H1 (cell line): ENCODE measurements around the gene KCNC4. TPM values are rescaled to one million over a fixed set of nuclear protein-coding genes. Genes with fewer than 3 reads are reported as not detected.

ENCODE experiments used
- CTCF ChIA-PET: fragments of 300-600 bp; sonication (Branson Sonifier 250); formaldehyde crosslinking; loops from one replicate; lab custom pipeline; 2021; ENCODE audit not compliant: partially characterized antibody; lab: Charles Lee
- POLR2A ChIA-PET: fragments of 300-600 bp; sonication (Branson Sonifier 250); formaldehyde crosslinking; loops from one replicate; lab custom pipeline; 2021; ENCODE audit warnings: inconsistent platforms; ENCODE audit not compliant: partially characterized antibody; lab: Charles Lee
- DNase-seq, 2 experiments: peaks; one replicate each; pipeline versions ENCODE4 v3.0.0 to v3.0.0-alpha.2; 2010 to 2022; ENCODE audit warnings: low spot score in 2 of 2, low read depth in 1 of 2, mixed read lengths in 1 of 2
- FAIRE-seq: peaks from 2 replicates; lab custom pipeline; 2011; peaks lifted over from hg19 to GRCh38; lab: Jason Lieb, UNC
- H2AFZ ChIP-seq: 2 replicates; pipeline ENCODE4 v1.8.1; 2012; ENCODE audit warnings: low read length, inconsistent platforms
- H2AK5ac ChIP-seq: 2 replicates; pipeline ENCODE4 v1.6.1; 2013; ENCODE audit warnings: low read depth, low read length
- H2BK120ac ChIP-seq: replicated peaks from 2 replicates; pipeline ENCODE3; 2013; ENCODE audit warnings: low read depth, low read length, inconsistent platforms
- H2BK12ac ChIP-seq: 2 replicates; pipeline ENCODE4 v1.6.1; 2013; ENCODE audit warnings: low read depth, low read length
- H2BK15ac ChIP-seq: 2 replicates; pipeline ENCODE4 v1.6.1; 2013; ENCODE audit warnings: low read length
- H2BK20ac ChIP-seq: 2 replicates; pipeline ENCODE4 v1.6.1; 2013; ENCODE audit warnings: low read length
- H2BK5ac ChIP-seq: 2 replicates; pipeline ENCODE4 v1.6.1; 2013; ENCODE audit warnings: low read depth, low read length
- H3K14ac ChIP-seq: 2 replicates; pipeline ENCODE4 v1.6.1; 2013; ENCODE audit warnings: inconsistent platforms; ENCODE audit not compliant: insufficient read length
- H3K18ac ChIP-seq: 2 replicates; pipeline ENCODE4 v1.6.1; 2013; ENCODE audit warnings: low read length; ENCODE audit errors: extremely low read depth
- H3K23ac ChIP-seq: 2 replicates; pipeline ENCODE4 v1.6.1; 2013; ENCODE audit warnings: inconsistent platforms; ENCODE audit not compliant: insufficient read length
- H3K23me2 ChIP-seq: 2 replicates; pipeline ENCODE4 v1.6.1; 2013; ENCODE audit warnings: low read depth, low read length
- H3K27ac ChIP-seq: 2 replicates; pipeline ENCODE4 v1.6.1; 2011; ENCODE audit warnings: low read depth, low read length, inconsistent platforms
- H3K27me3 ChIP-seq, 4 experiments: replicated peaks in 1 of 4; 1 replicate in 1 of 4; 2 replicates in 3 of 4; pipeline versions ENCODE4 v1.6.1 to v1.8.1; 2011 to 2013; ENCODE audit warnings: low read length in 3 of 4, mild to moderate bottlenecking in 3 of 4, inconsistent platforms in 2 of 4, mixed read lengths in 2 of 4, moderate library complexity in 1 of 4; ENCODE audit not compliant: control insufficient read depth in 3 of 4, insufficient read depth in 3 of 4; ENCODE audit errors: extremely low read depth in 1 of 4
- H3K36me3 ChIP-seq, 4 experiments: 2 replicates each; pipeline versions ENCODE4 v1.6.1 to v1.8.1; 2011 to 2013; ENCODE audit warnings: mild to moderate bottlenecking in 4 of 4, low read length in 3 of 4, moderate library complexity in 2 of 4, control low read depth in 1 of 4, inconsistent platforms in 1 of 4; ENCODE audit not compliant: insufficient read depth in 4 of 4, control insufficient read depth in 2 of 4
- H3K4ac ChIP-seq: replicated peaks from 2 replicates; pipeline ENCODE3; 2013; ENCODE audit warnings: low read length, low read depth, mixed read lengths, inconsistent platforms; ENCODE audit not compliant: insufficient read length
- H3K4me1 ChIP-seq, 4 experiments: replicated peaks in 1 of 4; 1 replicate in 1 of 4; 2 replicates in 3 of 4; pipeline versions ENCODE4 v1.6.1 to v1.8.1; 2011 to 2013; ENCODE audit warnings: low read length in 3 of 4, inconsistent platforms in 2 of 4, mixed read lengths in 1 of 4; ENCODE audit not compliant: insufficient read depth in 4 of 4, control insufficient read depth in 3 of 4
- H3K4me2 ChIP-seq, 2 experiments: 2 replicates each; pipeline versions ENCODE4 v1.6.1 to v1.8.1; 2011 to 2013; ENCODE audit warnings: low read depth in 2 of 2, low read length in 2 of 2, control low read depth in 1 of 2, inconsistent platforms in 1 of 2, mild to moderate bottlenecking in 1 of 2; ENCODE audit not compliant: insufficient read depth in 1 of 2
- H3K4me3 ChIP-seq, 4 experiments: fragments of 200-600, 300-600 bp in 1 of 4; sonication (generic), shearing (Covaris generic), sonication (Bioruptor Twin) in 1 of 4; 2 replicates each; pipeline versions ENCODE4 v1.5.1 to v1.8.1; 2011 to 2016; ENCODE audit warnings: low read length in 4 of 4, low read depth in 3 of 4, control low read depth in 2 of 4, inconsistent platforms in 2 of 4, mild to moderate bottlenecking in 2 of 4, mixed read lengths in 1 of 4, moderate library complexity in 1 of 4; ENCODE audit not compliant: insufficient read depth in 2 of 4; ENCODE audit errors: extremely low read depth in 1 of 4
- H3K56ac ChIP-seq: replicated peaks from 2 replicates; pipeline ENCODE3; 2013; ENCODE audit warnings: low read depth, mild to moderate bottlenecking, mixed read lengths, low read length, inconsistent platforms; ENCODE audit not compliant: insufficient read length
- H3K79me1 ChIP-seq: 2 replicates; pipeline ENCODE4 v1.6.1; 2013; ENCODE audit warnings: low read depth, low read length, control low read depth
- H3K79me2 ChIP-seq, 2 experiments: 2 replicates each; pipeline versions ENCODE4 v1.6.1 to v1.8.1; 2012 to 2013; ENCODE audit warnings: low read length in 2 of 2, mild to moderate bottlenecking in 2 of 2, inconsistent platforms in 1 of 2; ENCODE audit not compliant: insufficient read depth in 2 of 2, control insufficient read depth in 1 of 2
- H3K9ac ChIP-seq, 4 experiments: replicated peaks in 1 of 4; 1 replicate in 1 of 4; 2 replicates in 3 of 4; pipeline versions ENCODE4 v1.6.1 to v1.8.1; 2011 to 2013; ENCODE audit warnings: low read depth in 3 of 4, low read length in 3 of 4, control low read depth in 2 of 4, mild to moderate bottlenecking in 2 of 4, moderate library complexity in 2 of 4, inconsistent platforms in 1 of 4; ENCODE audit errors: extremely low read depth in 1 of 4
- H3K9me3 ChIP-seq, 2 experiments: 2 replicates each; pipeline versions ENCODE4 v1.6.1 to v1.8.1; 2012 to 2013; ENCODE audit warnings: mild to moderate bottlenecking in 2 of 2, moderate library complexity in 2 of 2, control low read depth in 1 of 2, inconsistent platforms in 1 of 2, low read depth in 1 of 2, low read length in 1 of 2, mixed read lengths in 1 of 2; ENCODE audit not compliant: insufficient read depth in 2 of 2
- H4K20me1 ChIP-seq, 2 experiments: replicated peaks in 1 of 2; 2 replicates each; pipeline versions ENCODE3 to v1.8.1; 2011 to 2013; ENCODE audit warnings: inconsistent platforms in 2 of 2, low read length in 2 of 2, mild to moderate bottlenecking in 1 of 2; ENCODE audit not compliant: insufficient read depth in 2 of 2, control insufficient read depth in 1 of 2
- H4K5ac ChIP-seq: 2 replicates; pipeline ENCODE4 v1.6.1; 2013; ENCODE audit warnings: low read length, low read depth, mixed read lengths, inconsistent platforms; ENCODE audit not compliant: insufficient read length
- H4K8ac ChIP-seq: 2 replicates; pipeline ENCODE4 v1.8.0; 2013; ENCODE audit warnings: mild to moderate bottlenecking, moderate library complexity, low read length, inconsistent platforms; ENCODE audit not compliant: insufficient read depth; ENCODE audit errors: extremely low read depth
- H4K91ac ChIP-seq: replicated peaks from 2 replicates; pipeline ENCODE3; 2013; ENCODE audit warnings: low read length, mixed read lengths, inconsistent platforms; ENCODE audit not compliant: insufficient read length
- CEBPB ChIP-seq: IDR thresholded peaks from 2 replicates; pipeline ENCODE4 v1.6.1; 2012; ENCODE audit warnings: low read depth, low read length
- CHD2 ChIP-seq: IDR thresholded peaks from 2 replicates; pipeline ENCODE4 v1.6.1; 2012; ENCODE audit warnings: low read length, improper control_type of control experiment
- CREB1 ChIP-seq: IDR thresholded peaks from 2 replicates; pipeline ENCODE4 v1.6.1; 2012; ENCODE audit warnings: inconsistent platforms
- EGR1 ChIP-seq: IDR thresholded peaks from 2 replicates; pipeline ENCODE4 v1.6.1; 2011; ENCODE audit warnings: low read depth, low read length, borderline replicate concordance
- HDAC2 ChIP-seq, 2 experiments: fragments of 300-600 bp in 1 of 2; sonication (generic) in 1 of 2; IDR thresholded peaks; 2 replicates each; pipeline ENCODE4 v1.6.1; 2011 to 2012; ENCODE audit warnings: low read depth in 2 of 2, low read length in 2 of 2, mild to moderate bottlenecking in 2 of 2, moderate library complexity in 2 of 2, borderline replicate concordance in 1 of 2, inconsistent platforms in 1 of 2
- KDM1A ChIP-seq: fragments of 200-600, 300-600 bp; sonication (generic); IDR thresholded peaks from 2 replicates; pipeline ENCODE4 v1.7.1; 2016; ENCODE audit warnings: mild to moderate bottlenecking, low read length, borderline replicate concordance
- KDM5A ChIP-seq: fragments of 200-600 bp; IDR thresholded peaks from 2 replicates; pipeline ENCODE4 v1.7.1; 2012; ENCODE audit warnings: mild to moderate bottlenecking, low read length, inconsistent platforms, mixed read lengths
- POU5F1 ChIP-seq: IDR thresholded peaks from 2 replicates; pipeline ENCODE4 v1.6.1; 2011; ENCODE audit warnings: low read depth, mild to moderate bottlenecking, low read length, moderate library complexity
- RAD21 ChIP-seq, 2 experiments: IDR thresholded peaks in 1 of 2; conservative IDR thresholded peaks in 1 of 2; 2 replicates each; pipeline ENCODE4 v1.6.1; 2011; ENCODE audit warnings: low read depth in 2 of 2, low read length in 2 of 2, improper control_type of control experiment in 1 of 2, inconsistent platforms in 1 of 2, mild to moderate bottlenecking in 1 of 2, moderate library complexity in 1 of 2
- RFX5 ChIP-seq: IDR thresholded peaks from 2 replicates; pipeline ENCODE4 v1.6.1; 2011; ENCODE audit warnings: low read depth, low read length, improper control_type of control experiment, borderline replicate concordance
- SAP30 ChIP-seq: fragments of 300-600 bp; sonication (generic); IDR thresholded peaks from 2 replicates; pipeline ENCODE4 v1.7.1; 2012; ENCODE audit warnings: low read length, moderate library complexity, mild to moderate bottlenecking, inconsistent platforms; ENCODE audit not compliant: insufficient read depth, insufficient replicate concordance
- SRF ChIP-seq: IDR thresholded peaks from 2 replicates; pipeline ENCODE4 v1.6.1; 2011; ENCODE audit warnings: mild to moderate bottlenecking, low read depth, low read length, moderate library complexity
- TEAD4 ChIP-seq: IDR thresholded peaks from 2 replicates; pipeline ENCODE4 v1.6.1; 2012; ENCODE audit warnings: low read depth, low read length, inconsistent platforms, mixed read lengths
- WGBS, 2 experiments: shearing (Covaris generic) in 1 of 2; methylation state at CpG; one replicate each; pipeline versions ENCODE4 v1.1.6 to v1.1.7; 2013 to 2015; ENCODE audit warnings: low lambda C conversion rate in 2 of 2, mixed read lengths in 2 of 2, inconsistent platforms in 1 of 2, low coverage in 1 of 2, missing lambda C conversion rate in 1 of 2; ENCODE audit not compliant: insufficient replicate concordance in 2 of 2, insufficient coverage in 1 of 2, insufficient read length in 1 of 2; ENCODE audit errors: extremely low coverage in 1 of 2, missing lambda C conversion rate in 1 of 2; 5-methylcytosine and 5-hydroxymethylcytosine counted together
- polyA plus RNA-seq, 7 experiments: library from polyadenylated mRNA; depleted of rRNA in 3 of 7; stranded (reverse) in 5 of 7; unstranded in 2 of 7; fragments of >200 nt in 5 of 7; fragments of 200-250 nt in 2 of 7; gene quantifications; 1 replicate in 5 of 7; 2 replicates in 1 of 7; 4 replicates in 1 of 7; pipeline versions ENCODE4 v1.2.1 to v1.2.3, GENCODE V29; 2011 to 2013; ENCODE audit warnings: missing spikeins in 2 of 7, mixed read lengths in 2 of 7
- total RNA-seq: library from RNA; stranded (reverse); fragmentation: NEBNext Ultra II Directional; extraction: Animal tissue kit (Norgen Biotek cat#: 25700); gene quantifications from 2 replicates; pipeline ENCODE4 v1.2.1, GENCODE V29; 2021
- TF ChIP-seq, protein P1 (sequence below): IDR thresholded peaks from 2 replicates; pipeline ENCODE4 v1.6.1; 2011; ENCODE audit warnings: low read depth, mild to moderate bottlenecking, low read length; ENCODE audit not compliant: insufficient read depth

The KCNC4 gene
- total and polyA plus RNA-seq, 2 of the 8 experiments (the other 6 are each of a cell fraction or from before 2014, with no cell fraction given): 8.1 to 11.2 TPM

DNA sequence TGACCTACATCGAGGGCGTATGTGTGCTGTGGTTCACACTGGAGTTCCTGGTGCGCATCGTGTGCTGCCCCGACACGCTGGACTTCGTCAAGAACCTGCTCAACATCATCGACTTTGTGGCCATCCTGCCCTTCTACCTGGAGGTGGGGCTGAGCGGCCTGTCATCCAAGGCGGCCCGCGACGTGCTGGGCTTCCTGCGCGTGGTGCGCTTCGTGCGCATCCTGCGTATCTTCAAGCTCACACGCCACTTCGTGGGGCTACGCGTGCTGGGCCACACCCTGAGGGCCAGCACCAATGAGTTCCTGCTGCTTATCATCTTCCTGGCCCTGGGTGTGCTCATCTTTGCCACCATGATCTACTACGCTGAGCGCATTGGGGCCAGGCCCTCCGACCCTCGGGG lies 13.0 kb downstream of the KCNC4 start:
- peak overlapping the region; percentile 30; the same call in 1 of the 2 replicates for H2BK5ac ChIP-seq
- H4K8ac ChIP-seq: no peak overlapping the region
- ChIA-PET CTCF (interaction anchor here (1.2 to 2.2 kb wide), 5 partner anchors 9 to 273 kb away, joined by 3 to 12 read pairs (median 3); no protein-coding TSS in a partner anchor), POLR2A (interaction anchor here (1.6 kb wide), 1 partner anchor 14 kb away, joined by 5 read pairs; the partner anchor contains the start of gene KCNC4)
- no peak overlapping the region for H3K9ac ChIP-seq
- no peak overlapping the region for H2BK120ac ChIP-seq
- no peaks in the 10 kb centered on the region; a peak in 1 of 7 replicates for H3K4me1 ChIP-seq
- no peaks in the 10 kb centered on the region for H3K23me2 ChIP-seq
- no peak overlapping the region for H3K18ac ChIP-seq
- WGBS, 2 experiments: 95% methylated on average over 27 of the region's 27 CpGs; no CpG with 5 or more reads in 1 of the 2 experiments
- no peak overlapping the region for H2BK20ac ChIP-seq
- H3K79me2 ChIP-seq: no peaks in the 10 kb centered on the region
- no peak overlapping the region for H4K91ac ChIP-seq
- no peak overlapping the region for H2BK12ac ChIP-seq
- no peaks in the 10 kb centered on the region for H3K9me3 ChIP-seq
- no peak overlapping the region for H3K27ac ChIP-seq
- no peak overlapping the region for H4K5ac ChIP-seq
- no peak overlapping the region for H3K4me3 ChIP-seq
- no peak overlapping the region for H3K56ac ChIP-seq
- H3K14ac ChIP-seq: no peak overlapping the region
- H4K20me1 ChIP-seq: peaks cover 0 to 19% of the 10 kb centered on the region in 2 experiments
- no peak overlapping the region for H2AK5ac ChIP-seq
- no peaks in the 10 kb centered on the region for H3K36me3 ChIP-seq
- no peaks in the 10 kb centered on the region; the same call in none of the 2 replicates for H3K79me1 ChIP-seq
- H2AFZ ChIP-seq: no peak overlapping the region
- H3K4me2 ChIP-seq: no peak overlapping the region
- no peak overlapping the region for H3K23ac ChIP-seq
- H3K27me3 ChIP-seq: no peaks in the 10 kb centered on the region
- H2BK15ac ChIP-seq: no peak overlapping the region
- FAIRE-seq (no peak), DNase-seq (no peak)
- H3K4ac ChIP-seq: no peak overlapping the region
- TF ChIP-seq KDM5A (no peak), POU5F1 (no peak), SAP30 (no peak), CEBPB (no peak), EGR1 (no peak), SRF (no peak), RAD21 (IDR thresholded peaks at IDR 0.05 in 1 of 2, conservative IDR thresholded peaks at IDR 0.05 in 1 of 2; ENCODE audit: low read depth in 2 of 2, low read length in 2 of 2) (no peak), CHD2 (no peak), RFX5 (no peak), HDAC2 (IDR thresholded peaks at IDR 0.05; ENCODE audit: borderline replicate concordance in 1 of 2, low read depth in 2 of 2, low read length in 2 of 2) (no peak), CREB1 (no peak), TEAD4 (no peak), KDM1A (no peak)
- TF ChIP-seq, protein P1, sequence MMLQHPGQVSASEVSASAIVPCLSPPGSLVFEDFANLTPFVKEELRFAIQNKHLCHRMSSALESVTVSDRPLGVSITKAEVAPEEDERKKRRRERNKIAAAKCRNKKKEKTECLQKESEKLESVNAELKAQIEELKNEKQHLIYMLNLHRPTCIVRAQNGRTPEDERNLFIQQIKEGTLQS: no peak
